Body of pancreas (tissue), 4 donors: ENCODE measurements around the gene PWWP2B.

Experiments used
- POLR2A ChIP-seq, 3 donors: fragments of 450-650 bp; IDR thresholded peaks; one replicate each; pipeline ENCODE4 v1.6.1; 2016; ENCODE audit warnings: antibody characterized with exemption in 3 of 3, mild to moderate bottlenecking in 2 of 3
- TF ChIP-seq, protein P1 (sequence below), 7 experiments: fragments of 450-650 bp in 4 of 7; fragments of 200-600 bp in 3 of 7; sonication (generic) in 3 of 7; IDR thresholded peaks; one replicate each; pipeline ENCODE4 v1.5.1; 2016 to 2019; ENCODE audit warnings: antibody characterized with exemption in 7 of 7

DNA sequence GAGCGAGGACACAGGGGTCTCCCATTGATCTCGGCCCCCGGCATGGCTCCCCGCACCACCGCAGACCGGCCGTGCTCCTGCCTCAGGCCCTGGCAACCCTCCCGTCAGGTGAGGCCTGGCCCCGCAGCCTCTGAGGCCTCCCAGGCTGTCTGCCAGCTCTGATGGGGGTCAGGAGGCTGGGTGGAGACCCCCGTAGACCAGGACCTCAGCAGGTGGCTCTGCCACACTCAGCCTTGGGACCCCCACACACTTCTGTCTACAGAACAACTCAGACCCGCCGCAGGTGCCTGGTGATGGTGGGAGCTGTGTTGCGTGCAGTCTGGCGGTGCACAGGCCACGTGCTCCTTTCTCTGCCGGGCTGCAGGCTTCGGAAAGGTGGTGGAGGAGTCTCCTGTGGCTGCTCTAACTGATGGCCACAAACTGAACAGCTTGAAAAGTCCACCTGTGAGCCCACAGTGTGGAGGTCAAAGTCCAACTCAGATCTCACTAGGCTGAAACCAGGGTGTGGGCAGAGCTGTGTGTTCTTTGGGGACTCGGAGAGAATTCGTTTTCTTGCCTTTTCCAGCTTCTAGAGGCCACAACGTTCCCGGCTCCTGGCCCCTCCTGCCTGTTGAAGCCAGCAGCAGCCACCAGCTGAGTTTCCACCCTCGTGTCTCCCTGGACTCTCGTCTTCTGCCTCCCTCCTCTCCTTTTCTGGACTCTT lies 62.5 kb downstream of the PWWP2B start:
- TF ChIP-seq, protein P1, sequence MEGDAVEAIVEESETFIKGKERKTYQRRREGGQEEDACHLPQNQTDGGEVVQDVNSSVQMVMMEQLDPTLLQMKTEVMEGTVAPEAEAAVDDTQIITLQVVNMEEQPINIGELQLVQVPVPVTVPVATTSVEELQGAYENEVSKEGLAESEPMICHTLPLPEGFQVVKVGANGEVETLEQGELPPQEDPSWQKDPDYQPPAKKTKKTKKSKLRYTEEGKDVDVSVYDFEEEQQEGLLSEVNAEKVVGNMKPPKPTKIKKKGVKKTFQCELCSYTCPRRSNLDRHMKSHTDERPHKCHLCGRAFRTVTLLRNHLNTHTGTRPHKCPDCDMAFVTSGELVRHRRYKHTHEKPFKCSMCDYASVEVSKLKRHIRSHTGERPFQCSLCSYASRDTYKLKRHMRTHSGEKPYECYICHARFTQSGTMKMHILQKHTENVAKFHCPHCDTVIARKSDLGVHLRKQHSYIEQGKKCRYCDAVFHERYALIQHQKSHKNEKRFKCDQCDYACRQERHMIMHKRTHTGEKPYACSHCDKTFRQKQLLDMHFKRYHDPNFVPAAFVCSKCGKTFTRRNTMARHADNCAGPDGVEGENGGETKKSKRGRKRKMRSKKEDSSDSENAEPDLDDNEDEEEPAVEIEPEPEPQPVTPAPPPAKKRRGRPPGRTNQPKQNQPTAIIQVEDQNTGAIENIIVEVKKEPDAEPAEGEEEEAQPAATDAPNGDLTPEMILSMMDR (IDR thresholded peaks at IDR 0.05), result no peak
- no peak for TF ChIP-seq POLR2A (IDR thresholded peaks at IDR 0.05)
